RWPE2 (cell line): ENCODE measurements around the gene TSPY8.
"Not testable (repeated sequence)": the region's sequence is repeated elsewhere in the genome, so short reads cannot be mapped to it uniquely, and the experiment has no call there.

Source experiments
- ATAC-seq: fragments of 200-7000 bp; cut with Tn5 transposase; 3 replicates; pipeline ENCODE4 v1.9.1; 2021; ENCODE audit warnings: low read depth
- DNase-seq: peaks from one replicate; pipeline ENCODE4 v3.0.0-alpha.2; 2020; ENCODE audit warnings: low spot score
- H3K27ac ChIP-seq: fragments of 450-650 bp; 2 replicates; pipeline ENCODE4 v1.5.1; 2017; ENCODE audit warnings: mild to moderate bottlenecking; ENCODE audit not compliant: poor library complexity, severe bottlenecking
- H3K27me3 ChIP-seq: fragments of 250-450 bp; sonication (Bioruptor Pico); 2 replicates; pipeline ENCODE4 v1.5.1; 2021; ENCODE audit warnings: mild to moderate bottlenecking, moderate library complexity; ENCODE audit not compliant: insufficient read depth, poor library complexity, severe bottlenecking
- H3K36me3 ChIP-seq: fragments of 250-450 bp; sonication (Bioruptor Pico); 2 replicates; pipeline ENCODE4 v1.5.1; 2020; ENCODE audit warnings: low read depth, mild to moderate bottlenecking, moderate library complexity
- H3K4me1 ChIP-seq: fragments of 250-450 bp; sonication (Bioruptor Pico); 2 replicates; pipeline ENCODE4 v1.5.1; 2021; ENCODE audit warnings: mild to moderate bottlenecking, moderate library complexity; ENCODE audit not compliant: insufficient read depth, poor library complexity, severe bottlenecking
- H3K4me3 ChIP-seq: fragments of 250-450 bp; sonication (Bioruptor Pico); 2 replicates; pipeline ENCODE4 v1.5.1; 2021; ENCODE audit warnings: mild to moderate bottlenecking, moderate library complexity; ENCODE audit not compliant: severe bottlenecking
- H3K9me3 ChIP-seq: fragments of 250-450 bp; sonication (Bioruptor Pico); 2 replicates; pipeline ENCODE4 v1.5.1; 2021; ENCODE audit warnings: mild to moderate bottlenecking, moderate library complexity; ENCODE audit not compliant: severe bottlenecking
- CTCF ChIP-seq: fragments of 450-650 bp; IDR thresholded peaks from one replicate; pipeline ENCODE4 v1.5.1; 2017; ENCODE audit warnings: mild to moderate bottlenecking, moderate library complexity; ENCODE audit not compliant: poor library complexity, severe bottlenecking

TSPY8 gene

GRCh38 chrY:9357497-9357896, at the start of gene TSPY8:
TSPY8 (plus strand) TSS chrY:9357797; CDS start chrY:9357843, 46 bp downstream.
- not testable (repeated sequence) for H3K4me3 ChIP-seq, H3K27me3 ChIP-seq, H3K9me3 ChIP-seq, H3K36me3 ChIP-seq, H3K4me1 ChIP-seq, DNase-seq, ATAC-seq, H3K27ac ChIP-seq

GRCh38 chrY:9320996-9321395, 36.6 kb upstream of the TSPY8 start:
- Histone ChIP-seq H3K9me3 (no peaks in the 10 kb centered on the region), H3K27ac (no peak overlapping the region), H3K36me3 (no peaks in the 10 kb centered on the region), H3K4me1 (no peaks in the 10 kb centered on the region), H3K27me3 (no peaks in the 10 kb centered on the region), H3K4me3 (no peak overlapping the region)
- DNase-seq (no peak), ATAC-seq (no peak)
- no peak for TF ChIP-seq CTCF

GRCh38 chrY:9337164-9337563, 20.4 kb upstream of the TSPY8 start, which contains the start of gene TSPY4:
TSPY4 (plus strand) TSS chrY:9337464; CDS start chrY:9337510, 46 bp downstream.
- H3K27me3 ChIP-seq, ATAC-seq, H3K4me1 ChIP-seq, H3K9me3 ChIP-seq, H3K36me3 ChIP-seq, H3K27ac ChIP-seq, H3K4me3 ChIP-seq, DNase-seq: not testable (repeated sequence)

GRCh38 chrY:9396527-9396926, 38.9 kb downstream of the TSPY8 start:
- H3K4me1 ChIP-seq, H3K27ac ChIP-seq, ATAC-seq, H3K27me3 ChIP-seq, H3K9me3 ChIP-seq, H3K36me3 ChIP-seq, H3K4me3 ChIP-seq: not testable (repeated sequence)
- DNase-seq: peak; percentile 70

GRCh38 chrY:9398121-9398520, 40.5 kb downstream of the TSPY8 start, which contains the start of gene TSPY3:
TSPY3 (plus strand) TSS chrY:9398421; CDS start chrY:9398467, 46 bp downstream.
- not testable (repeated sequence) for DNase-seq, H3K36me3 ChIP-seq, H3K4me3 ChIP-seq, H3K27ac ChIP-seq, ATAC-seq, H3K4me1 ChIP-seq, H3K9me3 ChIP-seq, H3K27me3 ChIP-seq
